Measurements from ENCODE around the gene PSTPIP1.

PSTPIP1 gene

GRCh38 chr15:77017761-77018720, 23.1 kb downstream of the PSTPIP1 start:
- no peak for TF ChIP-seq EZH2phosphoT487 (IDR thresholded peaks at IDR 0.05; ENCODE audit: low read depth)
- no peak for TF ChIP-seq CTCF (IDR thresholded peaks at IDR 0.05; ENCODE audit: low read depth, low read length)
- no peak overlapping the region for H3K27ac ChIP-seq (ENCODE audit: low read length)
- no peak overlapping the region for H3K4me2 ChIP-seq (ENCODE audit: low read length)

GRCh38 chr15:77018796-77019505, 24.0 kb downstream of the PSTPIP1 start:
- Histone ChIP-seq H3K4me3 (ENCODE audit: low read length) (no peak overlapping the region), H3K4me2 (ENCODE audit: low read length) (peak overlapping the region; percentile 4; the same call in 1 of the 2 replicates), H3K4me1 (ENCODE audit: low read length) (peaks cover 27% of the 10 kb centered on the region), H3K27me3 (ENCODE audit: low read depth, low read length) (no peaks in the 10 kb centered on the region), H3K36me3 (replicated peaks; ENCODE audit: low read depth, low read length) (no peaks in the 10 kb centered on the region), H3K79me2 (ENCODE audit: low read length) (no peaks in the 10 kb centered on the region), H3K27ac (ENCODE audit: low read length) (no peak overlapping the region), H4K20me1 (ENCODE audit: insufficient read depth, low read length) (no peaks in the 10 kb centered on the region), H3K9me3 (ENCODE audit: insufficient read depth, low read length) (no peaks in the 10 kb centered on the region), H2AFZ (ENCODE audit: low read depth, low read length) (no peak overlapping the region), H3K9ac (ENCODE audit: low read length) (no peak overlapping the region)
- no peak for TF ChIP-seq EZH2phosphoT487 (IDR thresholded peaks at IDR 0.05; ENCODE audit: low read depth)

More at GRCh38 chr15:77017761-77018720, 23.1 kb downstream of the PSTPIP1 start:
- Histone ChIP-seq H3K9me3 (ENCODE audit: insufficient read depth, low read length) (no peaks in the 10 kb centered on the region), H3K4me1 (ENCODE audit: low read length) (peaks cover 36% of the 10 kb centered on the region), H2AFZ (ENCODE audit: low read depth, low read length) (no peak overlapping the region), H3K79me2 (ENCODE audit: low read length) (no peaks in the 10 kb centered on the region), H3K4me3 (ENCODE audit: low read length) (no peak overlapping the region), H3K9ac (ENCODE audit: low read length) (no peak overlapping the region), H3K27me3 (ENCODE audit: low read depth, low read length) (no peaks in the 10 kb centered on the region), H4K20me1 (ENCODE audit: insufficient read depth, low read length) (no peaks in the 10 kb centered on the region; the same call in 1 of the 2 replicates), H3K36me3 (replicated peaks; ENCODE audit: low read depth, low read length) (no peaks in the 10 kb centered on the region)

GRCh38 chr15:77019521-77020331, 24.8 kb downstream of the PSTPIP1 start:
- Histone ChIP-seq H4K20me1 (ENCODE audit: insufficient read depth, low read length) (no peaks in the 10 kb centered on the region), H3K4me2 (ENCODE audit: low read length) (peak overlapping the region; percentile 4; the same call in 1 of the 2 replicates), H3K36me3 (replicated peaks; ENCODE audit: low read depth, low read length) (no peaks in the 10 kb centered on the region), H3K9ac (ENCODE audit: low read length) (no peak overlapping the region), H3K4me3 (ENCODE audit: low read length) (no peak overlapping the region), H3K27me3 (ENCODE audit: low read depth, low read length) (no peaks in the 10 kb centered on the region), H2AFZ (ENCODE audit: low read depth, low read length) (no peak overlapping the region), H3K4me1 (ENCODE audit: low read length) (peaks cover 20% of the 10 kb centered on the region), H3K27ac (ENCODE audit: low read length) (no peak overlapping the region), H3K79me2 (ENCODE audit: low read length) (no peaks in the 10 kb centered on the region), H3K9me3 (ENCODE audit: insufficient read depth, low read length) (no peaks in the 10 kb centered on the region)
- TF ChIP-seq CTCF (IDR thresholded peaks at IDR 0.05; ENCODE audit: low read depth, low read length) (no peak), EZH2phosphoT487 (IDR thresholded peaks at IDR 0.05; ENCODE audit: low read depth) (no peak)

- no peak overlapping the region for H2AFZ ChIP-seq (ENCODE audit: low read depth, low read length)
- TF ChIP-seq EZH2phosphoT487 (IDR thresholded peaks at IDR 0.05; ENCODE audit: low read depth) (no peak), CTCF (IDR thresholded peaks at IDR 0.05; ENCODE audit: low read depth, low read length) (no peak)
- no peak overlapping the region for H3K4me2 ChIP-seq (ENCODE audit: low read length)
Observed at GRCh38 chr15:77020348-77021087, 25.6 kb downstream of the PSTPIP1 start.

More at GRCh38 chr15:77020348-77021087, 25.6 kb downstream of the PSTPIP1 start:
- Histone ChIP-seq H3K9ac (ENCODE audit: low read length) (no peak overlapping the region), H4K20me1 (ENCODE audit: insufficient read depth, low read length) (no peaks in the 10 kb centered on the region), H3K36me3 (replicated peaks; ENCODE audit: low read depth, low read length) (no peaks in the 10 kb centered on the region), H3K9me3 (ENCODE audit: insufficient read depth, low read length) (no peaks in the 10 kb centered on the region), H3K4me1 (ENCODE audit: low read length) (peaks cover 17% of the 10 kb centered on the region), H3K79me2 (ENCODE audit: low read length) (no peaks in the 10 kb centered on the region), H3K27me3 (ENCODE audit: low read depth, low read length) (no peaks in the 10 kb centered on the region), H3K4me3 (ENCODE audit: low read length) (no peak overlapping the region), H3K27ac (ENCODE audit: low read length) (no peak overlapping the region)
